ENCODE measurements around the gene KLC1. TPM values are rescaled to one million over a fixed set of nuclear protein-coding genes. Genes with fewer than 3 reads are reported as not detected.

KLC1 gene
- total RNA-seq, 4 donors from 2014 or later = 214 to 500 (median 268) TPM

DNA sequence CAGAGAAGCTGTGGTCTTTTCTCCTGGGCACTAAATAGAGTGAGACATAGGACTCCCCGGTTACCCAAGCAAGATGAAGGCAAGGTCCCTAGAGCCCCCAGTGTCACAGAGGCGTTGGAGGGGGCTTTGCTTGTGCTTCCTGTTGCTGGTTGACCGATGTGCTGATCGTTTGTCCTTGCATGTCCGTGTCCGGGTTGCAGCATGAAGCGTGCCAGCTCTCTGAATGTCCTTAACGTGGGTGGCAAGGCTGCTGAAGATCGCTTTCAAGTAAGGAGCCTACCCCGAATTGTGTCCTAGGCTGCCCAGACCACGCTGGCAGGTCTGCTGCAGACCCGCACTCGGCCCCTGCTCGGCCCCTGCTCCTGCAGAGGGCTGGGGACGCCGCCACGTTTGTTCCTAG lies 63.1 kb downstream of the KLC1 start:
- 92 to 94% methylated on average over 17 of the region's 17 CpGs for whole genome bisulfite sequencing, 2 donors
- intact Hi-C loops (cut with DNase I; ENCODE audit: low total_unique reads) = no loop called here
- peak in 1 of 2 donors; percentile 80 for DNase-seq (ENCODE audit: low spot score in 2 of 2)
- TF ChIP-seq POLR2A (IDR thresholded peaks at IDR 0.05) = no peak
- TF ChIP-seq, protein P1, sequence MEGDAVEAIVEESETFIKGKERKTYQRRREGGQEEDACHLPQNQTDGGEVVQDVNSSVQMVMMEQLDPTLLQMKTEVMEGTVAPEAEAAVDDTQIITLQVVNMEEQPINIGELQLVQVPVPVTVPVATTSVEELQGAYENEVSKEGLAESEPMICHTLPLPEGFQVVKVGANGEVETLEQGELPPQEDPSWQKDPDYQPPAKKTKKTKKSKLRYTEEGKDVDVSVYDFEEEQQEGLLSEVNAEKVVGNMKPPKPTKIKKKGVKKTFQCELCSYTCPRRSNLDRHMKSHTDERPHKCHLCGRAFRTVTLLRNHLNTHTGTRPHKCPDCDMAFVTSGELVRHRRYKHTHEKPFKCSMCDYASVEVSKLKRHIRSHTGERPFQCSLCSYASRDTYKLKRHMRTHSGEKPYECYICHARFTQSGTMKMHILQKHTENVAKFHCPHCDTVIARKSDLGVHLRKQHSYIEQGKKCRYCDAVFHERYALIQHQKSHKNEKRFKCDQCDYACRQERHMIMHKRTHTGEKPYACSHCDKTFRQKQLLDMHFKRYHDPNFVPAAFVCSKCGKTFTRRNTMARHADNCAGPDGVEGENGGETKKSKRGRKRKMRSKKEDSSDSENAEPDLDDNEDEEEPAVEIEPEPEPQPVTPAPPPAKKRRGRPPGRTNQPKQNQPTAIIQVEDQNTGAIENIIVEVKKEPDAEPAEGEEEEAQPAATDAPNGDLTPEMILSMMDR (IDR thresholded peaks at IDR 0.05) = no peak
- no peak overlapping the region for H3K4me3 ChIP-seq (ENCODE audit: low read depth, poor library complexity, severe bottlenecking)

- intact Hi-C loops (cut with DNase I; ENCODE audit: low total_unique reads) = no loop called here
- TF ChIP-seq, protein P1 (IDR thresholded peaks at IDR 0.05) = no peak
- TF ChIP-seq POLR2A (IDR thresholded peaks at IDR 0.05) = no peak
- no peak overlapping the region for H3K4me3 ChIP-seq (ENCODE audit: low read depth, poor library complexity, severe bottlenecking)
- peak in 1 of 2 donors; percentile 81 for DNase-seq (ENCODE audit: low spot score in 2 of 2)
- WGBS, 2 donors = 53 to 61% methylated on average over 12 of the region's 12 CpGs
These were observed 63.9 kb downstream of the KLC1 start for GRCh38 chr14:103692871-103693270.

GRCh38 chr14:103693515-103693914 lies 64.5 kb downstream of the KLC1 start:
- H3K4me3 ChIP-seq (ENCODE audit: low read depth, poor library complexity, severe bottlenecking) = no peak overlapping the region
- intact Hi-C loops (cut with DNase I; ENCODE audit: low total_unique reads) = no loop called here
- WGBS, 2 donors = 60 to 70% methylated on average over 22 of the region's 22 CpGs
- TF ChIP-seq, protein P1 (IDR thresholded peaks at IDR 0.05) = no peak
- no peak for TF ChIP-seq POLR2A (IDR thresholded peaks at IDR 0.05)
- DNase-seq (ENCODE audit: low spot score in 2 of 2) = peak in 1 of 2 donors; percentile 88

- intact Hi-C loops (cut with DNase I; ENCODE audit: low total_unique reads) = no loop called here
- WGBS, 2 donors = 82 to 88% methylated on average over 20 of the region's 20 CpGs
These were observed 65.6 kb downstream of the KLC1 start for GRCh38 chr14:103694572-103695026.

DNA sequence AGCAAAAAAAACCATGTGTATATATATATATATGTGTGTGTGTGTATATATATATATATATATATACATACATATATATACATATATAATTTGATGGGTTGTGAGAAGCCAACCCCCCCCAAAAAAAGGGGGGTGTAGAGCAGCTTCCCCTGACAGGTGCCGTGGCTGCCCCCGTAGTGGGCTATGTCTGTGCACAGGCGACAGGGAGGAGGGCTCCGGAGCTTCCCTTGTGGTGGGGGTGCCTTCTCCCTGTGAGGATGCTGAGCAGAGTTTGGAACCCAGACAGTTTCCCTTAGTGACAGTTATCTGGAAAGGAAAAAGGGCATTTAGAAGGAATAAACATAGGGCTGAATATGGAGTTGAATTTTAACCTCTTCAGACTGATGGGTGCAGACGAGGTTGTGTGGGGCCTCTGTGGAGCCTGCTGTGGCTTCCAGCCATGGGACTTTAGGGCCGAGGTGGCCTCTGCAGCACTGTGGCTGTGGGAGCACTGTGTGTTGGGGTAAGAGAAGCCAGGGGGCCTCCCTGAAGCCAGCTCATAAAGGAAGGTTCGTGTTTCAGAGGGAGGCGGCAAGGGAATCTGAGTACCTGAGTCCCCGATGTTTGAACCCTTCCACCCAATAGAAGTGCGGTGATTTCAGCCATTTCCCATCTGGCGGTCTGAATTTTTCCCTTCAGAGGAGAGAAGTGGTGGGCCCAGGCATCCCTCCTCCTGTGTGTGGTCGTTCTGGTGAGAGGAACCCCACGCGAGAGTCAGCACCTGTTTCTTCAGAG lies 66.5 kb downstream of the KLC1 start:
- intact Hi-C loops (cut with DNase I; ENCODE audit: low total_unique reads) = no loop called here
- DNase-seq (ENCODE audit: low spot score in 2 of 2) = no peak
- WGBS, 2 donors = 75 to 78% methylated on average over 13 to 14 of the region's 14 CpGs
- TF ChIP-seq, protein P1 (IDR thresholded peaks at IDR 0.05) = no peak
- no peak for TF ChIP-seq POLR2A (IDR thresholded peaks at IDR 0.05)
- no peak overlapping the region for H3K4me3 ChIP-seq (ENCODE audit: low read depth, poor library complexity, severe bottlenecking)

More at GRCh38 chr14:103694572-103695026, 65.6 kb downstream of the KLC1 start:
- TF ChIP-seq, protein P1 (IDR thresholded peaks at IDR 0.05) = no peak
- no peak for TF ChIP-seq POLR2A (IDR thresholded peaks at IDR 0.05)
- DNase-seq (ENCODE audit: low spot score in 2 of 2) = no peak
- no peak overlapping the region for H3K4me3 ChIP-seq (ENCODE audit: low read depth, poor library complexity, severe bottlenecking)
